HG03175 (cell line): ENCODE data around the gene ATP2C1.
"Not testable (repeated sequence)": the region's sequence is repeated elsewhere in the genome, so short reads cannot be mapped to it uniquely, and the experiment has no call there.

Experiments
- ATAC-seq: cut with Tn5 transposase; IDR thresholded peaks from one replicate; pipeline ENCODE4 v1.9.1; 2021; ENCODE audit warnings: mild to moderate bottlenecking, moderate library complexity; ENCODE audit not compliant: unreplicated experiment

ATP2C1 gene

GRCh38 chr3:130893376-130894129 is at the start of gene ATP2C1:
TSS of gene ATP2C1 (plus strand) at chr3:130894084. CDS start at chr3:130894770, 686 bp downstream.
- ATAC-seq = peak; percentile 93

- ATAC-seq = no peak
These were observed 49.4 kb upstream of the ATP2C1 start for GRCh38 chr3:130844462-130844861.

GRCh38 chr3:130846181-130846580 is 47.7 kb upstream of the ATP2C1 start:
- ATAC-seq = no peak

GRCh38 chr3:130849091-130849552 is 44.8 kb upstream of the ATP2C1 start:
- ATAC-seq = no peak

- peak; percentile 64 for ATAC-seq
These were observed 43.7 kb upstream of the ATP2C1 start for GRCh38 chr3:130850044-130850797.

- no peak for ATAC-seq
These were observed 43.0 kb upstream of the ATP2C1 start for GRCh38 chr3:130850843-130851242.

- ATAC-seq = no peak
These were observed 42.6 kb upstream of the ATP2C1 start for GRCh38 chr3:130851277-130851676.

GRCh38 chr3:130853581-130853980 is 40.3 kb upstream of the ATP2C1 start:
- no peak for ATAC-seq

GRCh38 chr3:130854208-130854864 is 39.5 kb upstream of the ATP2C1 start:
- ATAC-seq = peak; percentile 52

GRCh38 chr3:130857336-130858026 is 36.4 kb upstream of the ATP2C1 start:
- ATAC-seq = no peak

- not testable (repeated sequence) for ATAC-seq
These were observed 31.8 kb upstream of the ATP2C1 start for GRCh38 chr3:130862130-130862529.

GRCh38 chr3:130865489-130865888 is 28.4 kb upstream of the ATP2C1 start:
- ATAC-seq = no peak

- no peak for ATAC-seq
These were observed 27.6 kb upstream of the ATP2C1 start for GRCh38 chr3:130866327-130866726.

GRCh38 chr3:130870423-130870822 is 23.5 kb upstream of the ATP2C1 start:
- no peak for ATAC-seq

- no peak for ATAC-seq
These were observed 17.3 kb upstream of the ATP2C1 start for GRCh38 chr3:130876594-130876993.

GRCh38 chr3:130878464-130878863 is 15.4 kb upstream of the ATP2C1 start:
- no peak for ATAC-seq

- no peak for ATAC-seq
These were observed 4.4 kb upstream of the ATP2C1 start for GRCh38 chr3:130889416-130889946.

GRCh38 chr3:130892759-130893375 is 1.0 kb upstream of the ATP2C1 start:
- ATAC-seq = peak; percentile 41

- peak; percentile 17 for ATAC-seq
These were observed 474 bp downstream of the ATP2C1 start for GRCh38 chr3:130894130-130894985.

GRCh38 chr3:130894986-130895280 is 1.0 kb downstream of the ATP2C1 start:
- no peak for ATAC-seq
